Large intestine (tissue), 3 donors: ENCODE measurements around the gene MAPRE3. TPM values are rescaled to one million over a fixed set of nuclear protein-coding genes. Genes with fewer than 3 reads are reported as not detected.

ENCODE experiments used
- DNase-seq, 2 donors: peaks; one replicate each; pipeline versions ENCODE4 v3.0.0 to v3.0.0-alpha.2; 2013
- H3K27ac ChIP-seq: one replicate; pipeline ENCODE4 v1.5.1; 2013; ENCODE audit warnings: low read length
- H3K27me3 ChIP-seq: 2 replicates; pipeline ENCODE4 v1.6.1; 2013; ENCODE audit warnings: low read length; ENCODE audit not compliant: control insufficient read depth, insufficient read depth
- H3K36me3 ChIP-seq: 2 replicates; pipeline ENCODE4 v1.6.1; 2013; ENCODE audit warnings: low read length; ENCODE audit not compliant: control insufficient read depth, insufficient read depth
- H3K4me1 ChIP-seq: one replicate; pipeline ENCODE4 v1.6.1; 2013; ENCODE audit warnings: low read length; ENCODE audit not compliant: control insufficient read depth, insufficient read depth
- H3K4me3 ChIP-seq: one replicate; pipeline ENCODE4 v1.5.1; 2013; ENCODE audit warnings: low read length
- H3K9me3 ChIP-seq: one replicate; pipeline ENCODE4 v1.6.1; 2013; ENCODE audit warnings: mild to moderate bottlenecking, low read depth, low read length, moderate library complexity; ENCODE audit not compliant: control insufficient read depth
- WGBS: methylation state at CpG from one replicate; pipeline ENCODE4 v1.1.5; 2013; ENCODE audit warnings: low lambda C conversion rate; ENCODE audit not compliant: insufficient coverage; 5-methylcytosine and 5-hydroxymethylcytosine counted together
- polyA plus RNA-seq: library from polyadenylated mRNA; unstranded; fragments of 120-200 nt; gene quantifications from one replicate; pipeline ENCODE4 v1.2.1, GENCODE V29; 2013

The MAPRE3 gene
- polyA plus RNA-seq, 1 donor = 20.7 TPM

GRCh38 chr2:27009716-27010115 is 39.3 kb downstream of the MAPRE3 start:
- peaks cover 3% of the 10 kb centered on the region for H3K4me1 ChIP-seq
- H3K4me3 ChIP-seq = no peak overlapping the region
- H3K27ac ChIP-seq = no peak overlapping the region
- no CpG with 5 or more reads among the region's 2 CpGs for WGBS
- H3K36me3 ChIP-seq = no peaks in the 10 kb centered on the region
- H3K27me3 ChIP-seq = no peaks in the 10 kb centered on the region
- no peaks in the 10 kb centered on the region for H3K9me3 ChIP-seq
- DNase-seq = no peak

DNA sequence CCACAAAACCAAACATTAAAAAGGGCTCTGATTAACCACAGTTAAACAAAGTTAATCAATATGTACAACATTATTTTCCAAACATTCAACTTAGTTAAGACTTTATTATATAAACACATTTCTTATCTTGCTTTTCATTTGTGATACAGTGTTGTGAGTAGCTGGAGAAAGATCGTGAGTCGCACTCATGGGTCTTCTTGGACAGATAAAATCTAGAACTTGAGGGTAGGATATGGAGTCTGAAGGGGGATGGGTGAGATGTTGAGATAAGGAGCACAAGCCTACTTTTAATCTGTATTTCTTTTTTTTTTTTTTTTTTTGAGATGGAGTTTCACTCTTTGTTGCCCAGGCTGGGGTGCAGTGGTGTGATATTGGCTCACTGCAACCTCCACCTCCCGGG is 39.7 kb downstream of the MAPRE3 start:
- Histone ChIP-seq H3K4me1 (peaks cover 4% of the 10 kb centered on the region), H3K4me3 (no peak overlapping the region), H3K9me3 (no peaks in the 10 kb centered on the region), H3K27ac (no peak overlapping the region), H3K36me3 (no peaks in the 10 kb centered on the region), H3K27me3 (no peaks in the 10 kb centered on the region)
- DNase-seq = no peak
- WGBS = no CpG with 5 or more reads among the region's 3 CpGs

GRCh38 chr2:27013738-27014137 is 43.3 kb downstream of the MAPRE3 start:
- Histone ChIP-seq H3K27ac (no peak overlapping the region), H3K27me3 (no peaks in the 10 kb centered on the region), H3K4me3 (no peak overlapping the region), H3K9me3 (no peaks in the 10 kb centered on the region), H3K36me3 (no peaks in the 10 kb centered on the region), H3K4me1 (peaks cover 25% of the 10 kb centered on the region)
- no CpG with 5 or more reads among the region's 4 CpGs for WGBS
- no peak for DNase-seq

DNA sequence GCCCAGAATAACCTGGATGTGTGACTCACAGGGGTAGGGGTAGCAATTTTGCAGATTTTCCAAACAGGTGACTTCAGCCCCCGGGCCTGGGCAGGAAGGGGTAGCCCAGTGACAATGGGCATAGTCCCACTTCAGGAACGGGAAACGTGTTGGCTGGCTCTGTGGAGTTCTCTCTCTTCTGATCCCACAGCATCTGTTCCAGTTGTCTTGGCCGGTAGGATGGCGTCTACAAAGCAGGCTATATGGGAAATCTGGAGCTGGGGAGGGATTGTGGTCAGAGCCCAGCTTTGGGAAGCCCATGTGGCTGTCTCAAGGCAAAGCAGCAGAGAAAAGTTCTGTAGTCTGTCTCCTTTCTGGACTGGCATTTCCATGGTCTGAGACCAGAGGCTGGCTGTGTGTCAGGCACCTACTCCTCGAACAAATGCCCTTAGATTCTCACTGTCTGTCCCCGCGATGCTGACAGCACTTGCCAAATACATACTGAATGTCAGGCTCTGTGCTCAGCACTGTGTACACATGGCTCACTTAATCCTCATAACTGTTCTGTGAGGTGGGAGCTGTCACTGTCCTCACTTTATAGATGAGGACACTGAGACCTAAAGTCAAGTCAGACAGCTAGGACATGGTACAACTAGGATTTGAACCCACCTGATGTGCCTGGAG is 44.5 kb downstream of the MAPRE3 start:
- Histone ChIP-seq H3K36me3 (no peaks in the 10 kb centered on the region), H3K4me3 (no peak overlapping the region), H3K27me3 (no peaks in the 10 kb centered on the region), H3K27ac (no peak overlapping the region), H3K4me1 (peaks cover 35% of the 10 kb centered on the region), H3K9me3 (no peaks in the 10 kb centered on the region)
- no peak for DNase-seq
- WGBS = no CpG with 5 or more reads among the region's 8 CpGs

GRCh38 chr2:27016801-27017325 is 46.4 kb downstream of the MAPRE3 start:
- Histone ChIP-seq H3K36me3 (no peaks in the 10 kb centered on the region), H3K9me3 (no peaks in the 10 kb centered on the region), H3K4me3 (no peak overlapping the region), H3K27me3 (no peaks in the 10 kb centered on the region), H3K27ac (no peak overlapping the region), H3K4me1 (peaks cover 51% of the 10 kb centered on the region)
- WGBS = no CpG with 5 or more reads among the region's 3 CpGs
- DNase-seq = peak in 1 of 2 donors; percentile 40

DNA sequence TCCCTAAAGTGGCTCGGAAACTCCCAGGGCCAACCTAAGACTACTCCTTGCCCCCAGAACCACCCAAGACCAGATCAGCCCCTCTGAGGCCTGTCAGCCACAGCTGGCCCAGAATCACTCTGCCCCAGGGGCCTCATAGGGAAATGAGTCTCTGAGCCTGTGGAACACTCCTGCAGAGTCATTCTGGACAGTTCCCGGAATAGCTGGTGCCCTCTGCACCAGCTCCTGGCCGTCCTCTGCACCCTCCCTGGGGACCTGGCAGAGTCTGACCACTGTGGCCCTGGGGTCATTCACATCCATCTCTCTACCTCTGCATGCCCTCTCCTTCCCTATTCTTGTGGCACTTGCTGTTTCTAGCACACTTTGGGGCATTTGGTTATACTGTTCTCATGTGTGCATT is 47.7 kb downstream of the MAPRE3 start:
- H3K4me3 ChIP-seq = no peak overlapping the region
- H3K4me1 ChIP-seq = peaks cover 53% of the 10 kb centered on the region
- peaks cover under 1% of the 10 kb centered on the region for H3K36me3 ChIP-seq
- no peak overlapping the region for H3K27ac ChIP-seq
- peak in 1 of 2 donors; percentile 46 for DNase-seq
- no CpG with 5 or more reads among the region's 3 CpGs for WGBS
- no peaks in the 10 kb centered on the region for H3K9me3 ChIP-seq
- no peaks in the 10 kb centered on the region for H3K27me3 ChIP-seq

- no CpG with 5 or more reads among the region's 9 CpGs for WGBS
- no peak overlapping the region for H3K4me3 ChIP-seq
- no peaks in the 10 kb centered on the region for H3K27me3 ChIP-seq
- peaks cover 53% of the 10 kb centered on the region for H3K4me1 ChIP-seq
- H3K27ac ChIP-seq = peak overlapping the region; percentile 69
- H3K36me3 ChIP-seq = peaks cover 6% of the 10 kb centered on the region
- DNase-seq = no peak
- no peaks in the 10 kb centered on the region for H3K9me3 ChIP-seq
Observed at GRCh38 chr2:27019459-27019858, 49.0 kb downstream of the MAPRE3 start.

DNA sequence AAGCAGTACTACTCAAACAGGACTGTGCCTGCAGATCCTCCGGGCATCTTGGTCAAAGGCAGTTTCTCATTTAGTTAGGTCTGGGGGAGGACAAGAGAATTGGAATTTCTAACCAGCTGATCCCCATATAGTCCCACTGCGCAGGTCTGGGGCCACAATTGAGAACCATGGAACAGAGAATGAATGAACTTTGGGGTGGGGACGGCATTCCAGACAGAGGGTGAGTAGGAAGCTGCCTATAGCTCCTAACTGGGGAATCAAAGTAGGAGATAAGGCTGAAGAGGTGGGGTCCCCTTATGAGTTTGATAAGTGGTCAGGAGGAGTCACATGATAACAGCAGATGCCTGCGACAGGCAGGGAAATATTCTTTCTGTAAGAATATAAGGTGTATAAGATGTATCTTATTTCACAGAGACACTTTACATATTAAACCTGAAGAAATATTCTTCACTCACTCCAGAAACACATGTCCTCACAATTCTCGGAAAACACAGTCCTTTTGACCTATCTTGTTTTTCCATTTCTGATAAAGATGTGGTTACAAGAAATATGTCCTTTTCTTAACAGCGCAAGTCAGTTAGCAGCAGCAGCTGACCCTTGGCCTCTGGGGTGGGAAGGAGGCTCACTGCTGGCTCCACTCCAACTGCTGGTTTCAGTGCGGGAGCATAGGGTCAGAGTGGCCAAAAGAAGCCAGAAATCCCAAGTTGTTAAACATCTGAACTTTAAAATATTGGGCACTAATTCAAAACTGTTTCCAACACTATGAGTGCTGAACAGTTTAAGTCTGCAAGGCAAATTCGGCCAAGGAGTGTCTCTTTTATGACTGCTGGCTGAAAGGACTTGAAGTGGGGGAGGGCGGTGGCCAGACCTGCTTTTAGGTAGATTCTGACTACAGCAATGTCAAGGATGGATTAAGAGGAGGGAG is 49.8 kb downstream of the MAPRE3 start:
- Histone ChIP-seq H3K9me3 (no peaks in the 10 kb centered on the region), H3K36me3 (peaks cover 7% of the 10 kb centered on the region), H3K27me3 (no peaks in the 10 kb centered on the region), H3K27ac (peak overlapping the region; percentile 69), H3K4me3 (no peak overlapping the region), H3K4me1 (peaks cover 52% of the 10 kb centered on the region)
- WGBS = 17% methylated on average over 1 of the region's 9 CpGs
- peak; percentile 52 to 72 for DNase-seq

GRCh38 chr2:27021253-27022049 is 51.0 kb downstream of the MAPRE3 start:
- peak in 1 of 2 donors; percentile 46 for DNase-seq
- H3K4me3 ChIP-seq = no peak overlapping the region
- peaks cover 15% of the 10 kb centered on the region for H3K36me3 ChIP-seq
- no peak overlapping the region for H3K27ac ChIP-seq
- no peaks in the 10 kb centered on the region for H3K27me3 ChIP-seq
- no peaks in the 10 kb centered on the region for H3K9me3 ChIP-seq
- peaks cover 42% of the 10 kb centered on the region for H3K4me1 ChIP-seq
- 53% methylated on average over 3 of the region's 11 CpGs for WGBS

- no peak for DNase-seq
- no peaks in the 10 kb centered on the region for H3K27me3 ChIP-seq
- H3K4me1 ChIP-seq = peaks cover 28% of the 10 kb centered on the region
- H3K4me3 ChIP-seq = no peak overlapping the region
- no peaks in the 10 kb centered on the region for H3K9me3 ChIP-seq
- H3K27ac ChIP-seq = no peak overlapping the region
- peaks cover 21% of the 10 kb centered on the region for H3K36me3 ChIP-seq
- no CpG with 5 or more reads among the region's 7 CpGs for WGBS
Observed at GRCh38 chr2:27023740-27024139, 53.3 kb downstream of the MAPRE3 start.
